K562 (cell line): ENCODE measurements around the gene BMI1. TPM values are rescaled to one million over a fixed set of nuclear protein-coding genes. Genes with fewer than 3 reads are reported as not detected.
A peak's percentile ranks its signal among the peaks of the same experiment; 100 is the strongest.

Experiments
- ATAC-seq: fragments of 200-7000 bp; cut with Tn5 transposase; 3 replicates; pipeline ENCODE4 v1.9.1; 2020; ENCODE audit warnings: moderate library complexity
- BruUV-seq: library from RNA; stranded (reverse); fragments of 400-500 nt; replicated peaks from 2 replicates; lab custom pipeline; 2021; lab: Mats Ljungman, UMichigan
- CTCF ChIA-PET: fragments of 300-600 bp; formaldehyde crosslinking; extraction: SDS; loops from one replicate; lab custom pipeline; 2021; ENCODE audit warnings: low intra/inter-chr PET ratio; lab: Yijun Ruan, JAX
- POLR2A ChIA-PET: fragments of 300-600, 350-650 bp; sonication (Branson Sonifier 250); formaldehyde crosslinking; extraction: SDS; loops from one replicate; lab custom pipeline; 2021; ENCODE audit warnings: antibody characterized with exemption, inconsistent platforms; lab: Yijun Ruan, JAX
- DNase-seq, 4 experiments: peaks; one replicate each; pipeline versions ENCODE4 v3.0.0 to v3.0.0-alpha.2; 2011 to 2018; ENCODE audit warnings: low spot score in 3 of 4, mixed read lengths in 3 of 4; ENCODE audit errors: extremely low read depth in 1 of 4
- FAIRE-seq: peaks from 2 replicates; lab custom pipeline; 2011; peaks lifted over from hg19 to GRCh38; lab: Jason Lieb, UNC
- H2AFZ ChIP-seq: 2 replicates; pipeline ENCODE4 v1.6.0; 2011; ENCODE audit warnings: low read depth, low read length, control low read depth, inconsistent platforms
- H3K27ac ChIP-seq: fragments of 200-600 bp; 3 replicates; pipeline ENCODE4 v1.8.0; 2011; ENCODE audit warnings: low read depth, mild to moderate bottlenecking, control low read depth, inconsistent platforms, low read length, moderate library complexity, mixed read lengths; ENCODE audit errors: extremely low read depth
- H3K27me3 ChIP-seq, 2 experiments: fragments of 300-600 bp in 1 of 2; 2 replicates in 1 of 2; 3 replicates in 1 of 2; pipeline versions ENCODE4 v1.6.0 to v1.8.0; 2011; ENCODE audit warnings: inconsistent platforms in 2 of 2, low read length in 2 of 2, mild to moderate bottlenecking in 1 of 2, mixed read lengths in 1 of 2, moderate library complexity in 1 of 2; ENCODE audit not compliant: control insufficient read depth in 2 of 2, insufficient read depth in 2 of 2
- H3K36me3 ChIP-seq: fragments of 300-600 bp; 3 replicates; pipeline ENCODE4 v1.8.0; 2011; ENCODE audit warnings: mild to moderate bottlenecking, low read length, inconsistent platforms; ENCODE audit not compliant: control insufficient read depth, insufficient read depth
- H3K4me1 ChIP-seq, 2 experiments: fragments of 200-600 bp in 1 of 2; replicated peaks in 1 of 2; 2 replicates in 1 of 2; 3 replicates in 1 of 2; pipeline versions ENCODE4 v1.5.1 to v1.8.0; 2011; ENCODE audit warnings: inconsistent platforms in 2 of 2, low read length in 2 of 2, mild to moderate bottlenecking in 1 of 2, mixed read lengths in 1 of 2, moderate library complexity in 1 of 2; ENCODE audit not compliant: control insufficient read depth in 2 of 2, insufficient read depth in 2 of 2
- H3K4me2 ChIP-seq: 2 replicates; pipeline ENCODE4 v1.6.1; 2011; ENCODE audit warnings: low read length, control low read depth, inconsistent platforms, mixed read lengths; ENCODE audit not compliant: insufficient read depth
- H3K4me3 ChIP-seq: fragments of 200-600 bp; sonication (generic), shearing (Covaris generic); 2 replicates; pipeline ENCODE4 v1.5.1; 2016; ENCODE audit warnings: control low read depth, inconsistent platforms
- H3K79me2 ChIP-seq: fragments of 200-600 bp; 3 replicates; pipeline ENCODE4 v1.8.0; 2011; ENCODE audit warnings: low read length, inconsistent platforms; ENCODE audit not compliant: control insufficient read depth, insufficient read depth
- H3K9ac ChIP-seq, 2 experiments: 2 replicates each; pipeline versions ENCODE4 v1.6.0 to v1.6.1; 2011; ENCODE audit warnings: low read depth in 2 of 2, low read length in 2 of 2, control low read depth in 1 of 2, inconsistent platforms in 1 of 2, mild to moderate bottlenecking in 1 of 2, mixed read lengths in 1 of 2; ENCODE audit not compliant: insufficient read depth in 1 of 2
- H3K9me1 ChIP-seq: one replicate; pipeline ENCODE4 v1.6.0; 2011; ENCODE audit warnings: inconsistent platforms, mild to moderate bottlenecking, low read length, moderate library complexity; ENCODE audit not compliant: control insufficient read depth, insufficient read depth
- H3K9me3 ChIP-seq: replicated peaks from 2 replicates; pipeline ENCODE4 v1.5.1; 2011; ENCODE audit warnings: low read depth, low read length, inconsistent platforms; ENCODE audit not compliant: control insufficient read depth, insufficient read depth
- H4K20me1 ChIP-seq: replicated peaks from 2 replicates; pipeline ENCODE4 v1.6.1; 2011; ENCODE audit warnings: low read length, inconsistent platforms, mixed read lengths; ENCODE audit not compliant: control insufficient read depth, insufficient read depth
- COPS2 ChIP-seq: fragments of 450-650 bp; conservative IDR thresholded peaks from 2 replicates; pipeline ENCODE4 v1.6.1; 2016; ENCODE audit warnings: mild to moderate bottlenecking, moderate library complexity
- CREM ChIP-seq: IDR thresholded peaks from 2 replicates; pipeline ENCODE4 v1.6.1; 2014; ENCODE audit warnings: antibody characterized with exemption, low read depth
- CSDE1 ChIP-seq, 2 experiments: fragments of 450-650 bp; IDR thresholded peaks; 2 replicates each; pipeline ENCODE4 v1.6.1; 2016; ENCODE audit warnings: mild to moderate bottlenecking in 1 of 2
- ETV6 ChIP-seq, 3 experiments: fragments of 150-350 bp in 1 of 3; sonication (generic) in 1 of 3; formaldehyde crosslinking in 1 of 3; IDR thresholded peaks; 2 replicates each; pipeline versions ENCODE4 v1.6.1 to v1.8.0; 2014 to 2022; ENCODE audit warnings: borderline replicate concordance in 2 of 3, low read depth in 2 of 3, antibody characterized with exemption in 1 of 3, low read length in 1 of 3, mild to moderate bottlenecking in 1 of 3, missing genetic modification reagents in 1 of 3
- FOXK1 ChIP-seq: sonication (generic); formaldehyde crosslinking; IDR thresholded peaks from 2 replicates; pipeline ENCODE4 v1.8.0; 2022; ENCODE audit warnings: missing genetic modification reagents, mild to moderate bottlenecking, borderline replicate concordance
- GATA2 ChIP-seq: sonication (generic); formaldehyde crosslinking; IDR thresholded peaks from 2 replicates; pipeline ENCODE4 v1.4.0; 2020; ENCODE audit warnings: mild to moderate bottlenecking, missing genetic modification reagents
- HMG20A ChIP-seq: fragments of 450-650 bp; formaldehyde crosslinking; conservative IDR thresholded peaks from 2 replicates; pipeline ENCODE4 v1.4.0; 2020; ENCODE audit warnings: mild to moderate bottlenecking, mixed read lengths
- HMGN3 ChIP-seq: IDR thresholded peaks from 2 replicates; pipeline ENCODE4 v1.6.1; 2011; ENCODE audit warnings: borderline replicate concordance, low read depth, mild to moderate bottlenecking, mixed read lengths, low read length; ENCODE audit not compliant: insufficient read length; ENCODE audit errors: extremely low read depth
- MTA3 ChIP-seq: fragments of 450-650 bp; formaldehyde crosslinking; IDR thresholded peaks from 2 replicates; pipeline ENCODE4 v1.6.1; 2017; ENCODE audit warnings: mild to moderate bottlenecking, borderline replicate concordance
- NCOA4 ChIP-seq: fragments of 450-650 bp; IDR thresholded peaks from 2 replicates; pipeline ENCODE4 v1.6.1; 2018; ENCODE audit warnings: mild to moderate bottlenecking; ENCODE audit not compliant: partially characterized antibody
- NONO ChIP-seq, 2 experiments: fragments of 200-400 bp in 1 of 2; fragments of 450-650 bp in 1 of 2; formaldehyde crosslinking in 1 of 2; IDR thresholded peaks; 2 replicates each; pipeline ENCODE4 v1.6.1; 2017; ENCODE audit warnings: low read depth in 2 of 2, mild to moderate bottlenecking in 2 of 2, moderate library complexity in 2 of 2, low read length in 1 of 2
- ZBTB7A ChIP-seq: IDR thresholded peaks from 2 replicates; pipeline ENCODE4 v1.6.1; 2011; ENCODE audit warnings: low read depth, mild to moderate bottlenecking, low read length, moderate library complexity, borderline replicate concordance; ENCODE audit not compliant: control insufficient read depth
- ZNF121 ChIP-seq: sonication (generic); formaldehyde crosslinking; conservative IDR thresholded peaks from 2 replicates; pipeline ENCODE4 v1.8.0; 2022; ENCODE audit warnings: missing genetic modification reagents
- WGBS: fragments of 100-300 bp; shearing (Covaris generic); methylation state at CpG from one replicate; pipeline ENCODE4 v1.1.6; 2016; ENCODE audit warnings: low coverage, mixed read lengths; ENCODE audit not compliant: insufficient coverage; ENCODE audit errors: missing lambda C conversion rate; 5-methylcytosine and 5-hydroxymethylcytosine counted together
- in situ Hi-C: fragments of 300-500 bp; cut with MboI; formaldehyde crosslinking; loops from 4 replicates; pipeline ENCODE4 v1.15.0; 2018; ENCODE audit warnings: inconsistent platforms, mixed read lengths
- intact Hi-C: fragments of 100-400 bp; cut with micrococcal nuclease; formaldehyde crosslinking; loops from 2 replicates; pipeline ENCODE4 v1.14.2; 2022
- polyA plus RNA-seq, 8 experiments: library from polyadenylated mRNA; depleted of rRNA in 4 of 8; stranded (reverse) in 5 of 8; unstranded in 3 of 8; fragments of >200 nt; fragmentation: Nextera tagmentation in 2 of 8; fragmentation: Illumina TruSeq in 1 of 8; extraction: Ambion mirVana in 2 of 8; extraction: Trizol in 1 of 8; gene quantifications; 2 replicates each; pipeline versions ENCODE4 v1.2.1 to v1.2.3, GENCODE V29; 2011 to 2014; ENCODE audit warnings: inconsistent platforms in 1 of 8, missing spikeins in 1 of 8
- total RNA-seq, 7 experiments: library from RNA; depleted of rRNA in 6 of 7; stranded (reverse); fragments of >200 nt in 6 of 7; fragmentation: Illumina TruSeq in 2 of 7; extraction: Trizol in 2 of 7; gene quantifications; 2 replicates each; pipeline versions ENCODE4 v1.2.1 to v1.2.3, GENCODE V29; 2011 to 2021; ENCODE audit warnings: low replicate concordance in 1 of 7
- TF ChIP-seq, protein P1 (sequence below): fragments of 450-650 bp; formaldehyde crosslinking; IDR thresholded peaks from 2 replicates; pipeline ENCODE4 v1.4.0; 2020; ENCODE audit warnings: mild to moderate bottlenecking, moderate library complexity

The BMI1 gene
- total and polyA plus RNA-seq, 9 of the 15 experiments (the other 6 are each of a cell fraction or from before 2014, with no cell fraction given), result 21.4 to 103 (median 70.8) TPM

- FAIRE-seq, result no peak
- H3K27ac ChIP-seq, result no peak overlapping the region
- DNase-seq, result peak in 1 of 4 experiments; percentile 13
- no peak overlapping the region for H3K4me3 ChIP-seq
- peaks cover 28% of the 10 kb centered on the region for H3K79me2 ChIP-seq
- no peaks in the 10 kb centered on the region for H3K27me3 ChIP-seq
- peaks cover 54% of the 10 kb centered on the region for H3K36me3 ChIP-seq
- in situ Hi-C loops, result no loop called here
- ChIA-PET CTCF (no interaction called here), POLR2A (no interaction called here)
- peak; percentile 36 for TF ChIP-seq HMGN3
- no peak for TF ChIP-seq CREM
- TF ChIP-seq ZBTB7A, result no peak
- H3K9me1 ChIP-seq, result no peaks in the 10 kb centered on the region
- no peaks in the 10 kb centered on the region; the same call in 1 of the 2 replicates for H3K9me3 ChIP-seq
- H3K4me2 ChIP-seq, result no peak overlapping the region
- 0 out of 2 replicates have a peak, but pooled peaks cover 6% of the 10 kb centered on the region for H4K20me1 ChIP-seq
- BruUV-seq, result TSS peak; percentile 0
- no peak overlapping the region for H2AFZ ChIP-seq
- 92% methylated on average over 3 of the region's 3 CpGs for WGBS
- H3K4me1 ChIP-seq, result peaks cover 6 to 8% of the 10 kb centered on the region in 2 experiments; a peak in 3 of 5 replicates
- no peak for ATAC-seq
- intact Hi-C loops, result no loop called here
- H3K9ac ChIP-seq, result no peak overlapping the region
Measured at GRCh38 chr10:22329150-22329549, 8.3 kb downstream of the BMI1 start.

GRCh38 chr10:22332116-22332692 is 11.3 kb downstream of the BMI1 start:
- H3K9me3 ChIP-seq, result peaks cover 3% of the 10 kb centered on the region; the same call in 1 of the 2 replicates
- H4K20me1 ChIP-seq, result no peaks in the 10 kb centered on the region
- FAIRE-seq (no peak), ATAC-seq (no peak), DNase-seq (no peak)
- no peaks in the 10 kb centered on the region; the same call in 2 of the 3 replicates for H3K79me2 ChIP-seq
- no peak overlapping the region for H3K4me3 ChIP-seq
- peaks cover 42% of the 10 kb centered on the region for H3K36me3 ChIP-seq
- ChIA-PET POLR2A (interaction anchor here (1.2 kb wide), 2 partner anchors 8 to 9 kb away, joined by 3 to 4 read pairs; no protein-coding TSS in a partner anchor), CTCF (no interaction called here)
- H3K9me1 ChIP-seq, result no peaks in the 10 kb centered on the region
- no peaks in the 10 kb centered on the region; a peak in 1 of 5 replicates for H3K4me1 ChIP-seq
- no peak overlapping the region for H3K4me2 ChIP-seq
- intact Hi-C loops (no loop called here), in situ Hi-C loops (no loop called here)
- H3K27me3 ChIP-seq, result no peaks in the 10 kb centered on the region
- WGBS, result 90% methylated on average over 7 of the region's 7 CpGs
- no TSS peak for BruUV-seq
- no peak overlapping the region for H2AFZ ChIP-seq
- H3K9ac ChIP-seq, result no peak overlapping the region
- no peak overlapping the region for H3K27ac ChIP-seq
- TF ChIP-seq GATA2 (CRISPR knock-in tag), result no peak
- no peak for TF ChIP-seq MTA3
- TF ChIP-seq ZBTB7A, result no peak
- no peak for TF ChIP-seq ZNF121 (CRISPR knock-in tag)
- no peak for TF ChIP-seq HMG20A (CRISPR knock-in tag)
- TF ChIP-seq ETV6 (IDR thresholded peaks at IDR 0.05; ENCODE audit: borderline replicate concordance in 1 of 2, low read depth in 2 of 2, low read length in 1 of 2), result no peak
- no peak for TF ChIP-seq ETV6 (CRISPR knock-in tag; IDR thresholded peaks at IDR 0.05; ENCODE audit: borderline replicate concordance)
- no peak for TF ChIP-seq FOXK1 (CRISPR knock-in tag)
- TF ChIP-seq COPS2, result no peak
- TF ChIP-seq, protein P1, sequence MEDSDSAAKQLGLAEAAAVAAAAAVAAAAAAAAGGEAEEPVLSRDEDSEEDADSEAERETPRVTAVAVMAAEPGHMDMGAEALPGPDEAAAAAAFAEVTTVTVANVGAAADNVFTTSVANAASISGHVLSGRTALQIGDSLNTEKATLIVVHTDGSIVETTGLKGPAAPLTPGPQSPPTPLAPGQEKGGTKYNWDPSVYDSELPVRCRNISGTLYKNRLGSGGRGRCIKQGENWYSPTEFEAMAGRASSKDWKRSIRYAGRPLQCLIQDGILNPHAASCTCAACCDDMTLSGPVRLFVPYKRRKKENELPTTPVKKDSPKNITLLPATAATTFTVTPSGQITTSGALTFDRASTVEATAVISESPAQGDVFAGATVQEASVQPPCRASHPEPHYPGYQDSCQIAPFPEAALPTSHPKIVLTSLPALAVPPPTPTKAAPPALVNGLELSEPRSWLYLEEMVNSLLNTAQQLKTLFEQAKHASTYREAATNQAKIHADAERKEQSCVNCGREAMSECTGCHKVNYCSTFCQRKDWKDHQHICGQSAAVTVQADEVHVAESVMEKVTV (CRISPR knock-in tag), result no peak
- TF ChIP-seq NONO (IDR thresholded peaks at IDR 0.05; ENCODE audit: low read depth in 2 of 2, low read length in 1 of 2), result no peak
- TF ChIP-seq NCOA4, result no peak
- no peak for TF ChIP-seq CSDE1 (IDR thresholded peaks at IDR 0.05)
